HCT116 (cell line): ENCODE measurements around the gene FOXP2. TPM values are rescaled to one million over a fixed set of nuclear protein-coding genes. Genes with fewer than 3 reads are reported as not detected.

Source experiments
- ATAC-seq: fragments of 200-7000 bp; cut with Tn5 transposase; 2 replicates; pipeline ENCODE4 v1.9.1; 2020; ENCODE audit warnings: mild to moderate bottlenecking, moderate library complexity
- BruUV-seq: library from RNA; stranded (reverse); fragments of 400-500 nt; replicated peaks from 2 replicates; lab custom pipeline; 2021; lab: Mats Ljungman, UMichigan
- CTCF ChIA-PET: fragments of 300-600 bp; sonication (Branson Sonifier 250); formaldehyde crosslinking; loops from one replicate; lab custom pipeline; 2021; ENCODE audit warnings: antibody characterized with exemption; lab: Charles Lee
- POLR2A ChIA-PET: fragments of 300-600, 350-600 bp; sonication (Branson Sonifier 250); formaldehyde crosslinking; loops from one replicate; lab custom pipeline; 2021; ENCODE audit warnings: antibody characterized with exemption; lab: Charles Lee
- RAD21 ChIA-PET, 2 experiments: fragments of 300-600 bp; sonication (Branson Sonifier 250); formaldehyde crosslinking; loops; one replicate each; lab custom pipeline; 2023; ENCODE audit warnings: low total read pairs in 2 of 2; ENCODE audit not compliant: uncharacterized antibody in 2 of 2, unreplicated experiment in 2 of 2, low non-redundant PET in 1 of 2; lab: Charles Lee
- DNase-seq: peaks from one replicate; pipeline ENCODE4 v3.0.0-alpha.2; 2010; ENCODE audit warnings: low read depth, low spot score
- H2AFZ ChIP-seq: fragments of 200-600 bp; shearing (Covaris generic), sonication (generic); 2 replicates; pipeline ENCODE4 v1.6.1; 2017; ENCODE audit warnings: low read depth, mixed run types, mixed read lengths, antibody characterized with exemption, low read length; ENCODE audit not compliant: poor library complexity, severe bottlenecking
- H3K27ac ChIP-seq: 2 replicates; pipeline ENCODE4 v1.5.1; 2012; ENCODE audit warnings: low read depth, low read length
- H3K27me3 ChIP-seq: fragments of 200-600 bp; sonication (generic); 2 replicates; pipeline ENCODE4 v1.6.1; 2016; ENCODE audit warnings: mixed run types, low read length, mixed read lengths; ENCODE audit not compliant: insufficient read depth
- H3K36me3 ChIP-seq, 2 experiments: fragments of 200-500 bp in 1 of 2; fragments of 200-600 bp in 1 of 2; sonication (Bioruptor generic) in 1 of 2; sonication (generic) in 1 of 2; 2 replicates each; pipeline versions ENCODE4 v1.5.1 to v1.6.1; 2014 to 2016; ENCODE audit warnings: low read length in 2 of 2, inconsistent platforms in 1 of 2, mixed read lengths in 1 of 2, mixed run types in 1 of 2; ENCODE audit not compliant: insufficient read depth in 2 of 2, control insufficient read depth in 1 of 2
- H3K4me1 ChIP-seq, 2 experiments: fragments of 200-600 bp in 1 of 2; sonication (generic) in 1 of 2; 2 replicates each; pipeline versions ENCODE4 v1.5.1 to v1.6.1; 2012 to 2017; ENCODE audit warnings: low read length in 2 of 2, inconsistent platforms in 1 of 2, mild to moderate bottlenecking in 1 of 2, mixed read lengths in 1 of 2, mixed run types in 1 of 2, moderate library complexity in 1 of 2; ENCODE audit not compliant: insufficient read depth in 2 of 2, control insufficient read depth in 1 of 2
- H3K4me2 ChIP-seq: fragments of 200-600 bp; sonication (generic); 2 replicates; pipeline ENCODE4 v1.6.1; 2017; ENCODE audit warnings: mixed run types, low read length, mixed read lengths
- H3K4me3 ChIP-seq, 2 experiments: fragments of 200-600 bp in 1 of 2; sonication (generic) in 1 of 2; replicated peaks in 1 of 2; 2 replicates each; pipeline ENCODE4 v1.5.1; 2011 to 2016; ENCODE audit warnings: low read length in 2 of 2, control low read depth in 1 of 2, low read depth in 1 of 2, mild to moderate bottlenecking in 1 of 2, mixed read lengths in 1 of 2, mixed run types in 1 of 2
- H3K79me2 ChIP-seq: fragments of 200-600 bp; sonication (generic); 2 replicates; pipeline ENCODE4 v1.6.1; 2017; ENCODE audit warnings: mild to moderate bottlenecking, mixed run types, low read length, moderate library complexity, mixed read lengths; ENCODE audit not compliant: insufficient read depth
- H3K9ac ChIP-seq: fragments of 200-600 bp; sonication (generic); 2 replicates; pipeline ENCODE4 v1.6.1; 2016; ENCODE audit warnings: low read length, mixed read lengths
- H3K9me2 ChIP-seq: fragments of 200-600 bp; sonication (generic), shearing (Covaris generic); 2 replicates; pipeline ENCODE4 v1.6.1; 2017; ENCODE audit warnings: mixed run types, mild to moderate bottlenecking, moderate library complexity; ENCODE audit not compliant: insufficient read depth
- H3K9me3 ChIP-seq, 2 experiments: fragments of 200-500 bp in 1 of 2; fragments of 200-600 bp in 1 of 2; sonication (Bioruptor generic) in 1 of 2; sonication (generic) in 1 of 2; 2 replicates each; pipeline ENCODE4 v1.6.1; 2014 to 2017; ENCODE audit warnings: low read length in 2 of 2, mixed read lengths in 2 of 2, inconsistent platforms in 1 of 2, low read depth in 1 of 2, mild to moderate bottlenecking in 1 of 2, mixed run types in 1 of 2, moderate library complexity in 1 of 2; ENCODE audit not compliant: control insufficient read depth in 1 of 2, insufficient read depth in 1 of 2
- H4K20me1 ChIP-seq: fragments of 200-600 bp; sonication (generic), shearing (Covaris generic); 2 replicates; pipeline ENCODE4 v1.6.1; 2017; ENCODE audit warnings: mixed run types, mild to moderate bottlenecking, moderate library complexity; ENCODE audit not compliant: insufficient read depth
- ATF3 ChIP-seq: IDR thresholded peaks from 2 replicates; pipeline ENCODE4 v1.6.1; 2012
- EGR1 ChIP-seq: IDR thresholded peaks from 2 replicates; pipeline ENCODE4 v1.6.1; 2012; ENCODE audit warnings: low read depth
- EZH2 ChIP-seq: fragments of 200-600 bp; sonication (generic); IDR thresholded peaks from 2 replicates; pipeline ENCODE4 v1.6.1; 2017; ENCODE audit warnings: antibody characterized with exemption, mixed run types
- EZH2phosphoT487 ChIP-seq: fragments of 200-600 bp; IDR thresholded peaks from 2 replicates; pipeline ENCODE4 v1.6.1; 2018; ENCODE audit warnings: antibody characterized with exemption, borderline replicate concordance
- FOSL1 ChIP-seq: IDR thresholded peaks from 2 replicates; pipeline ENCODE4 v1.6.1; 2012; ENCODE audit warnings: low read depth
- JUND ChIP-seq: IDR thresholded peaks from 2 replicates; pipeline ENCODE4 v1.6.1; 2012
- SIN3A ChIP-seq: IDR thresholded peaks from 2 replicates; pipeline ENCODE4 v1.6.1; 2012; ENCODE audit warnings: low read depth
- SP1 ChIP-seq: IDR thresholded peaks from 2 replicates; pipeline ENCODE4 v1.6.1; 2012; ENCODE audit warnings: low read depth
- TCF7L2 ChIP-seq: IDR thresholded peaks from 2 replicates; pipeline ENCODE4 v1.7.0; 2011; ENCODE audit warnings: borderline replicate concordance, inconsistent platforms; ENCODE audit not compliant: insufficient read depth, insufficient read length; ENCODE audit errors: extremely low read depth
- ZBTB33 ChIP-seq: IDR thresholded peaks from 2 replicates; pipeline ENCODE4 v1.6.1; 2011; ENCODE audit warnings: mild to moderate bottlenecking, low read length, moderate library complexity; ENCODE audit not compliant: insufficient replicate concordance; ENCODE audit errors: extremely low read depth
- ZFX ChIP-seq: fragments of 450-650 bp; IDR thresholded peaks from 2 replicates; pipeline ENCODE4 v1.6.1; 2017
- intact Hi-C: fragments of 100-400 bp; cut with micrococcal nuclease; formaldehyde crosslinking; loops from 2 replicates; pipeline ENCODE4 v1.10.0; 2022
- total RNA-seq: library from RNA; stranded (reverse); gene quantifications from one replicate; pipeline ENCODE4 v1.2.1, GENCODE V29; 2021; ENCODE audit not compliant: unreplicated experiment
- TF ChIP-seq, protein P1 (sequence below), 3 experiments: fragments of 200-600 bp in 1 of 3; sonication (generic) in 1 of 3; IDR thresholded peaks in 2 of 3; conservative IDR thresholded peaks in 1 of 3; 2 replicates each; pipeline ENCODE4 v1.5.1; 2012 to 2017; ENCODE audit warnings: low read depth in 2 of 3, low read length in 2 of 3, antibody characterized with exemption in 1 of 3, borderline replicate concordance in 1 of 3, control low read depth in 1 of 3, mild to moderate bottlenecking in 1 of 3, mixed read lengths in 1 of 3, mixed run types in 1 of 3, moderate library complexity in 1 of 3; ENCODE audit not compliant: insufficient read depth in 1 of 3

FOXP2 gene
- total RNA-seq, 1 experiment from 2014 or later: 2.5 TPM

- Histone ChIP-seq H3K9me2 (no peaks in the 10 kb centered on the region), H2AFZ (no peak overlapping the region), H3K9me3 (no peaks in the 10 kb centered on the region), H3K79me2 (no peaks in the 10 kb centered on the region), H3K4me2 (no peak overlapping the region), H4K20me1 (no peaks in the 10 kb centered on the region), H3K9ac (no peak overlapping the region), H3K27me3 (no peaks in the 10 kb centered on the region), H3K36me3 (no peaks in the 10 kb centered on the region), H3K4me3 (no peak overlapping the region), H3K4me1 (no peaks in the 10 kb centered on the region), H3K27ac (no peak overlapping the region)
- POLR2A ChIA-PET: no interaction called here
- no TSS peak for BruUV-seq
- TF ChIP-seq TCF7L2: no peak
- ATAC-seq: no peak
- DNase-seq: no peak
- intact Hi-C loops: no loop called here
- RAD21 ChIA-PET: no interaction called here
- CTCF ChIA-PET: no interaction called here
These were observed 54.2 kb downstream of the FOXP2 start for GRCh38 chr7:114468844-114469243.

DNA sequence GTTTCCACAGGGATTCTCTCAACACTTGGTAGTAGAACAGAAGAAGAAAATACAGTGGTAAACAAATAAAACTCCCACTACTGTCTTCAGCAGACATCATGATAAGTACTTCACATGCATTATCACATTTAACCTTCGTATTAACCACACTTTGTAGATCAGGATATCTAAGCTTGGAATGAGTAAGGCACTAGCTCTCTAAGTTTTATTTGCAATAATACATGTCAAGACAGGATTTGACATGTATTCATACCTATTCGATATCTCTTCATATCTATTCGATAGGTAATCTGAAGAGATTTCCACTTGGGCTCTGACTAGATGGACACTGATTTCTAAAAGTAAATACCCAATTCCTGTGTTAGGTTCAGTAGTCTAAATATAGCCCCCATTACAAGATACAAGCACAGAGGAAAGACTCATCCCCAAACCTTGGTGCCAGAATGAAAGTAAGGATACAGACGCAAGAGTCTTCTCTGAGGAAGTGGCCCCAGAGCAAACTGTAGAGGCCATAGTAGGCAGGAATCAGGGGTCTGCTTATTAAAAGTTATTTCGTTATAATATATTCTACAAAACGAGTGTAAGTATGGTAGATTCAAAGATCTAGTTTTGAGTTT is 58.4 kb downstream of the FOXP2 start:
- H3K9ac ChIP-seq: no peak overlapping the region
- intact Hi-C loops: no loop called here
- ChIA-PET RAD21 (no interaction called here), CTCF (no interaction called here), POLR2A (no interaction called here)
- DNase-seq (no peak), ATAC-seq (no peak)
- H3K27me3 ChIP-seq: no peaks in the 10 kb centered on the region
- H3K9me2 ChIP-seq: no peaks in the 10 kb centered on the region
- H3K36me3 ChIP-seq: no peaks in the 10 kb centered on the region
- H3K4me2 ChIP-seq: no peak overlapping the region
- no peaks in the 10 kb centered on the region for H4K20me1 ChIP-seq
- BruUV-seq: no TSS peak
- no peaks in the 10 kb centered on the region for H3K79me2 ChIP-seq
- no peak overlapping the region for H3K27ac ChIP-seq
- no peak overlapping the region for H2AFZ ChIP-seq
- no peak overlapping the region for H3K4me3 ChIP-seq
- no peaks in the 10 kb centered on the region for H3K9me3 ChIP-seq
- H3K4me1 ChIP-seq: no peaks in the 10 kb centered on the region
- TF ChIP-seq EZH2: no peak
- no peak for TF ChIP-seq ZFX
- TF ChIP-seq, protein P1, sequence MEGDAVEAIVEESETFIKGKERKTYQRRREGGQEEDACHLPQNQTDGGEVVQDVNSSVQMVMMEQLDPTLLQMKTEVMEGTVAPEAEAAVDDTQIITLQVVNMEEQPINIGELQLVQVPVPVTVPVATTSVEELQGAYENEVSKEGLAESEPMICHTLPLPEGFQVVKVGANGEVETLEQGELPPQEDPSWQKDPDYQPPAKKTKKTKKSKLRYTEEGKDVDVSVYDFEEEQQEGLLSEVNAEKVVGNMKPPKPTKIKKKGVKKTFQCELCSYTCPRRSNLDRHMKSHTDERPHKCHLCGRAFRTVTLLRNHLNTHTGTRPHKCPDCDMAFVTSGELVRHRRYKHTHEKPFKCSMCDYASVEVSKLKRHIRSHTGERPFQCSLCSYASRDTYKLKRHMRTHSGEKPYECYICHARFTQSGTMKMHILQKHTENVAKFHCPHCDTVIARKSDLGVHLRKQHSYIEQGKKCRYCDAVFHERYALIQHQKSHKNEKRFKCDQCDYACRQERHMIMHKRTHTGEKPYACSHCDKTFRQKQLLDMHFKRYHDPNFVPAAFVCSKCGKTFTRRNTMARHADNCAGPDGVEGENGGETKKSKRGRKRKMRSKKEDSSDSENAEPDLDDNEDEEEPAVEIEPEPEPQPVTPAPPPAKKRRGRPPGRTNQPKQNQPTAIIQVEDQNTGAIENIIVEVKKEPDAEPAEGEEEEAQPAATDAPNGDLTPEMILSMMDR (IDR thresholded peaks at IDR 0.05 in 2 of 3, conservative IDR thresholded peaks at IDR 0.05 in 1 of 3; ENCODE audit: borderline replicate concordance in 1 of 3, insufficient read depth in 1 of 3, low read depth in 2 of 3, low read length in 2 of 3): no peak
- TF ChIP-seq EGR1: no peak
- TF ChIP-seq FOSL1: no peak
- no peak for TF ChIP-seq ATF3
- TF ChIP-seq EZH2phosphoT487: no peak
- TF ChIP-seq ZBTB33: no peak
- no peak for TF ChIP-seq JUND
- no peak for TF ChIP-seq SP1
- no peak for TF ChIP-seq SIN3A
